ENCODE data around the gene PAXX.

The PAXX gene

GRCh38 chr9:136958473-136958872 is 33.7 kb upstream of the PAXX start:
- CTCF ChIA-PET = interaction anchor here (0.9 kb wide), 1 partner anchor 16 kb away, joined by 3 read pairs; no protein-coding TSS in a partner anchor
- H3K27ac Mint-ChIP-seq = no peak overlapping the region
- H3K36me3 Mint-ChIP-seq = no peaks in the 10 kb centered on the region
- peaks cover 31% of the 10 kb centered on the region for H3K4me1 Mint-ChIP-seq
- no peak overlapping the region for H3K4me3 Mint-ChIP-seq
- peaks cover 21% of the 10 kb centered on the region for H3K27me3 Mint-ChIP-seq
- DNase-seq = no peak
- peaks cover 7% of the 10 kb centered on the region for H3K9me3 Mint-ChIP-seq

- Mint-ChIP-seq H3K27ac (no peak overlapping the region), H3K36me3 (no peaks in the 10 kb centered on the region), H3K9me3 (peaks cover 7% of the 10 kb centered on the region), H3K27me3 (peaks cover 21% of the 10 kb centered on the region), H3K4me3 (no peak overlapping the region), H3K4me1 (peaks cover 31% of the 10 kb centered on the region)
- DNase-seq = no peak
- CTCF ChIA-PET = interaction anchor here (0.5 to 0.9 kb wide), 2 partner anchors 12 to 16 kb away, joined by 3 read pairs; no protein-coding TSS in a partner anchor
Measured at GRCh38 chr9:136958898-136959850, 33.0 kb upstream of the PAXX start.

- peak overlapping the region; percentile 92 for H3K27ac Mint-ChIP-seq
- CTCF ChIA-PET = no interaction called here
- H3K4me1 Mint-ChIP-seq = peaks cover 41% of the 10 kb centered on the region
- peaks cover 7% of the 10 kb centered on the region for H3K9me3 Mint-ChIP-seq
- peaks cover 24% of the 10 kb centered on the region for H3K27me3 Mint-ChIP-seq
- no peaks in the 10 kb centered on the region for H3K36me3 Mint-ChIP-seq
- peak; percentile 49 for DNase-seq
- peak overlapping the region; percentile 47 for H3K4me3 Mint-ChIP-seq
Measured at GRCh38 chr9:136960212-136960937, 31.8 kb upstream of the PAXX start.

- Mint-ChIP-seq H3K4me3 (no peak overlapping the region), H3K4me1 (peaks cover 47% of the 10 kb centered on the region)
Measured at GRCh38 chr9:136960938-136961275, 31.3 kb upstream of the PAXX start.

GRCh38 chr9:136961279-136962065 is 30.8 kb upstream of the PAXX start:
- H3K36me3 Mint-ChIP-seq = no peaks in the 10 kb centered on the region
- H3K27me3 Mint-ChIP-seq = peaks cover 30% of the 10 kb centered on the region
- CTCF ChIA-PET = no interaction called here
- no peak for DNase-seq
- no peak overlapping the region for H3K4me3 Mint-ChIP-seq
- peaks cover 52% of the 10 kb centered on the region for H3K4me1 Mint-ChIP-seq
- H3K27ac Mint-ChIP-seq = no peak overlapping the region
- H3K9me3 Mint-ChIP-seq = peaks cover 3% of the 10 kb centered on the region

More at GRCh38 chr9:136960938-136961275, 31.3 kb upstream of the PAXX start:
- DNase-seq = no peak
- Mint-ChIP-seq H3K27ac (no peak overlapping the region), H3K36me3 (no peaks in the 10 kb centered on the region), H3K27me3 (peaks cover 24% of the 10 kb centered on the region), H3K9me3 (peaks cover 7% of the 10 kb centered on the region)
- CTCF ChIA-PET = no interaction called here

GRCh38 chr9:136962163-136962562 is 30.1 kb upstream of the PAXX start:
- Mint-ChIP-seq H3K36me3 (no peaks in the 10 kb centered on the region), H3K9me3 (no peaks in the 10 kb centered on the region), H3K27me3 (peaks cover 31% of the 10 kb centered on the region), H3K27ac (peak overlapping the region; percentile 81), H3K4me1 (peaks cover 53% of the 10 kb centered on the region), H3K4me3 (no peak overlapping the region)
- CTCF ChIA-PET = no interaction called here
- no peak for DNase-seq

GRCh38 chr9:136962701-136963248 is 29.4 kb upstream of the PAXX start:
- CTCF ChIA-PET = no interaction called here
- H3K4me3 Mint-ChIP-seq = no peak overlapping the region
- H3K36me3 Mint-ChIP-seq = no peaks in the 10 kb centered on the region
- H3K27me3 Mint-ChIP-seq = peaks cover 31% of the 10 kb centered on the region
- H3K27ac Mint-ChIP-seq = peak overlapping the region; percentile 81
- H3K9me3 Mint-ChIP-seq = no peaks in the 10 kb centered on the region
- H3K4me1 Mint-ChIP-seq = peaks cover 53% of the 10 kb centered on the region
- DNase-seq = no peak

- peaks cover 30% of the 10 kb centered on the region for H3K27me3 Mint-ChIP-seq
- no peak overlapping the region for H3K27ac Mint-ChIP-seq
- no peaks in the 10 kb centered on the region for H3K36me3 Mint-ChIP-seq
- no peaks in the 10 kb centered on the region for H3K9me3 Mint-ChIP-seq
- CTCF ChIA-PET = no interaction called here
- H3K4me3 Mint-ChIP-seq = no peak overlapping the region
- no peak for DNase-seq
- peaks cover 53% of the 10 kb centered on the region for H3K4me1 Mint-ChIP-seq
Measured at GRCh38 chr9:136963341-136963740, 28.9 kb upstream of the PAXX start.

- peaks cover 26% of the 10 kb centered on the region for H3K27me3 Mint-ChIP-seq
- no peak overlapping the region for H3K27ac Mint-ChIP-seq
- no peaks in the 10 kb centered on the region for H3K36me3 Mint-ChIP-seq
Measured at GRCh38 chr9:136963751-136964150, 28.5 kb upstream of the PAXX start.

GRCh38 chr9:136964171-136964689 is 28.0 kb upstream of the PAXX start:
- no peak for DNase-seq
- Mint-ChIP-seq H3K36me3 (no peaks in the 10 kb centered on the region), H3K9me3 (no peaks in the 10 kb centered on the region), H3K4me3 (no peak overlapping the region), H3K27ac (no peak overlapping the region), H3K27me3 (peaks cover 24% of the 10 kb centered on the region), H3K4me1 (peaks cover 51% of the 10 kb centered on the region)
- CTCF ChIA-PET = no interaction called here

More at GRCh38 chr9:136963751-136964150, 28.5 kb upstream of the PAXX start:
- CTCF ChIA-PET = no interaction called here
- Mint-ChIP-seq H3K4me1 (peaks cover 53% of the 10 kb centered on the region), H3K9me3 (no peaks in the 10 kb centered on the region), H3K4me3 (no peak overlapping the region)
- no peak for DNase-seq

- CTCF ChIA-PET = no interaction called here
- Mint-ChIP-seq H3K27ac (no peak overlapping the region), H3K9me3 (no peaks in the 10 kb centered on the region), H3K4me3 (no peak overlapping the region), H3K36me3 (no peaks in the 10 kb centered on the region), H3K27me3 (peaks cover 26% of the 10 kb centered on the region), H3K4me1 (peaks cover 47% of the 10 kb centered on the region)
- DNase-seq = no peak
Measured at GRCh38 chr9:136964833-136965422, 27.3 kb upstream of the PAXX start.

GRCh38 chr9:136965771-136966484 is 26.3 kb upstream of the PAXX start:
- DNase-seq = peak; percentile 52
- Mint-ChIP-seq H3K9me3 (no peaks in the 10 kb centered on the region), H3K27ac (peak overlapping the region; percentile 81), H3K36me3 (no peaks in the 10 kb centered on the region), H3K4me1 (peaks cover 39% of the 10 kb centered on the region), H3K4me3 (peak overlapping the region; percentile 33), H3K27me3 (peaks cover 28% of the 10 kb centered on the region)
- CTCF ChIA-PET = no interaction called here
